Measurements from ENCODE around the gene LRRC7. TPM values are rescaled to one million over a fixed set of nuclear protein-coding genes. Genes with fewer than 3 reads are reported as not detected.
"Not testable (repeated sequence)": the region's sequence is repeated elsewhere in the genome, so short reads cannot be mapped to it uniquely, and the experiment has no call there.

The LRRC7 gene
- total and polyA plus RNA-seq, 2 donors from 2014 or later = 0.19 to 0.37 TPM

- FAIRE-seq (no peak), DNase-seq (no peak)
- H3K9ac ChIP-seq (ENCODE audit: low read length in 3 of 3) = no peak overlapping the region
- no peaks in the 10 kb centered on the region for H3K9me3 ChIP-seq (ENCODE audit: control insufficient read depth in 2 of 3, insufficient read depth in 1 of 3, low read length in 3 of 3)
- no peaks in the 10 kb centered on the region for H3K4me1 ChIP-seq (ENCODE audit: control insufficient read depth in 2 of 3, insufficient read depth in 2 of 3, low read depth in 1 of 3, low read length in 3 of 3)
- H3K36me3 ChIP-seq (ENCODE audit: control insufficient read depth in 2 of 3, insufficient read depth in 3 of 3, low read length in 3 of 3) = no peaks in the 10 kb centered on the region
- TF ChIP-seq CTCF (IDR thresholded peaks at IDR 0.05; ENCODE audit: borderline replicate concordance, extremely low read depth, insufficient read depth) = no peak
- no peaks in the 10 kb centered on the region for H3K27me3 ChIP-seq (ENCODE audit: control insufficient read depth, insufficient read depth, low read length)
- H3K27ac ChIP-seq (ENCODE audit: low read depth in 2 of 2, low read length in 2 of 2) = no peak overlapping the region
- intact Hi-C loops (cut with DNase I) = no loop called here
- H3K4me3 ChIP-seq (ENCODE audit: low read length in 3 of 3) = no peak overlapping the region
Observed at GRCh38 chr1:69871412-69871811, 303.7 kb downstream of the LRRC7 start.

- TF ChIP-seq CTCF (IDR thresholded peaks at IDR 0.05; ENCODE audit: borderline replicate concordance, extremely low read depth, insufficient read depth) = no peak
- DNase-seq (no peak), FAIRE-seq (no peak)
- H3K9ac ChIP-seq (ENCODE audit: low read length in 3 of 3) = no peak overlapping the region
- no peak overlapping the region for H3K27ac ChIP-seq (ENCODE audit: low read depth in 2 of 2, low read length in 2 of 2)
- H3K4me1 ChIP-seq (ENCODE audit: control insufficient read depth in 2 of 3, insufficient read depth in 2 of 3, low read depth in 1 of 3, low read length in 3 of 3) = no peaks in the 10 kb centered on the region
- intact Hi-C loops (cut with DNase I) = no loop called here
- no peaks in the 10 kb centered on the region for H3K27me3 ChIP-seq (ENCODE audit: control insufficient read depth, insufficient read depth, low read length)
- H3K9me3 ChIP-seq (ENCODE audit: control insufficient read depth in 2 of 3, insufficient read depth in 1 of 3, low read length in 3 of 3) = no peaks in the 10 kb centered on the region
- H3K4me3 ChIP-seq (ENCODE audit: low read length in 3 of 3) = no peak overlapping the region
- H3K36me3 ChIP-seq (ENCODE audit: control insufficient read depth in 2 of 3, insufficient read depth in 3 of 3, low read length in 3 of 3) = no peaks in the 10 kb centered on the region
Observed at GRCh38 chr1:69878338-69878737, 310.6 kb downstream of the LRRC7 start.

GRCh38 chr1:69888016-69888415 is 320.3 kb downstream of the LRRC7 start:
- H3K9me3 ChIP-seq (ENCODE audit: control insufficient read depth in 2 of 3, insufficient read depth in 1 of 3, low read length in 3 of 3); H3K4me1 ChIP-seq (ENCODE audit: control insufficient read depth in 2 of 3, insufficient read depth in 2 of 3, low read depth in 1 of 3, low read length in 3 of 3); H3K4me3 ChIP-seq (ENCODE audit: low read length in 3 of 3); H3K27ac ChIP-seq (ENCODE audit: low read depth in 2 of 2, low read length in 2 of 2); intact Hi-C loops (cut with DNase I); DNase-seq; H3K27me3 ChIP-seq (ENCODE audit: control insufficient read depth, insufficient read depth, low read length); H3K36me3 ChIP-seq (ENCODE audit: control insufficient read depth in 2 of 3, insufficient read depth in 3 of 3, low read length in 3 of 3); H3K9ac ChIP-seq (ENCODE audit: low read length in 3 of 3); FAIRE-seq: not testable (repeated sequence)

GRCh38 chr1:69888657-69889056 is 320.9 kb downstream of the LRRC7 start:
- intact Hi-C loops (cut with DNase I) = no loop called here
- peaks cover 0 to 6% (median 4%) of the 10 kb centered on the region in 3 donors for H3K9me3 ChIP-seq (ENCODE audit: control insufficient read depth in 2 of 3, insufficient read depth in 1 of 3, low read length in 3 of 3)
- DNase-seq (no peak), FAIRE-seq (no peak)
- H3K27me3 ChIP-seq (ENCODE audit: control insufficient read depth, insufficient read depth, low read length) = no peaks in the 10 kb centered on the region
- no peak overlapping the region for H3K4me3 ChIP-seq (ENCODE audit: low read length in 3 of 3)
- H3K9ac ChIP-seq (ENCODE audit: low read length in 3 of 3) = no peak overlapping the region
- H3K36me3 ChIP-seq (ENCODE audit: control insufficient read depth in 2 of 3, insufficient read depth in 3 of 3, low read length in 3 of 3) = no peaks in the 10 kb centered on the region
- H3K4me1 ChIP-seq (ENCODE audit: control insufficient read depth in 2 of 3, insufficient read depth in 2 of 3, low read depth in 1 of 3, low read length in 3 of 3) = no peaks in the 10 kb centered on the region
- TF ChIP-seq CTCF (IDR thresholded peaks at IDR 0.05; ENCODE audit: borderline replicate concordance, extremely low read depth, insufficient read depth) = no peak
- no peak overlapping the region for H3K27ac ChIP-seq (ENCODE audit: low read depth in 2 of 2, low read length in 2 of 2)
